Measurements from ENCODE around the gene FAM177A1.

The FAM177A1 gene

DNA sequence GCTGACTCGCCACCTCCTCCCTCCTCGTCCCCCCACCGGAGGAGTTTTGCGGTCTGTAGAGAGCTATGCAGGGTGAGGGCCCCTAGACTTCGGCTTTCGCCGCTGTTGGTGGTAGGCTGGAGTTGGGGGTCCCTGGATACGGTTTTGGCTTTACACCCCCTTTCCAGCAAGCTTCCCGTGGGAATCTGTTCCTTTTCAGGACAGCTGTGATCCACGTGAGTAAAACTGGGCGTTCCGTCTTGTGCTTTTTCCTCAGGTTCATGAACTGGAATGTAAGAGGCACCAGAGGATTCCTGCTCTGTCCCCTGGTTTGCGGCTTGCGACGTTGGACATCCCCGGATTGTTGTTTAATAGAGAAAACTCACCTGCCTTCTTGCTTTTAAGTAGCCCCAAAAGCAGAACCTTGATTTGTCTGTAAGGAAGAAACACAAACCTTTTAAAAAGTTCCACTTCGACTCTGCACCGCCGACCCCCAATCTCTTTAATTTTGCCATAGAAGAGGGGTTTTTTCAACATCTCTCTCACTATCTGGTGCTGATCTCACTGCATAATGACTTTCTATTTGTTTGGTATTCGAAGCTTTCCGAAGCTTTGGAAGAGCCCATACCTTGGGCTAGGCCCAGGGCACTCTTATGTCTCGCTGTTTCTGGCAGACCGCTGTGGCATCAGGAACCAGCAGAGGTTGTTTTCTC is 76.8 kb downstream of the FAM177A1 start:
- Histone ChIP-seq H2AFZ (ENCODE audit: low read depth, low read length) (peak overlapping the region; percentile 88), H3K27ac (ENCODE audit: low read length) (peak overlapping the region; percentile 98), H3K27me3 (ENCODE audit: insufficient read depth, low read length, poor library complexity) (no peaks in the 10 kb centered on the region), H3K4me2 (ENCODE audit: insufficient read depth, low read length) (peak overlapping the region; percentile 72), H3K9ac (ENCODE audit: low read depth, low read length) (peak overlapping the region; percentile 83), H3K79me2 (ENCODE audit: insufficient read depth, low read length) (peaks cover 66% of the 10 kb centered on the region), H3K36me3 (ENCODE audit: insufficient read depth, low read length) (peaks cover 17% of the 10 kb centered on the region; the same call in 1 of the 2 replicates), H3K4me1 (ENCODE audit: insufficient read depth, low read length) (peaks cover 73% of the 10 kb centered on the region), H3K9me3 (ENCODE audit: insufficient read depth, low read length, severe bottlenecking) (no peaks in the 10 kb centered on the region), H4K20me1 (ENCODE audit: insufficient read depth, low read length) (no peaks in the 10 kb centered on the region), H3K4me3 (ENCODE audit: low read depth in 1 of 2, low read length in 2 of 2) (peak overlapping the region; percentile 62 to 84; a peak in 3 of 4 replicates)
- TF ChIP-seq, protein P1, sequence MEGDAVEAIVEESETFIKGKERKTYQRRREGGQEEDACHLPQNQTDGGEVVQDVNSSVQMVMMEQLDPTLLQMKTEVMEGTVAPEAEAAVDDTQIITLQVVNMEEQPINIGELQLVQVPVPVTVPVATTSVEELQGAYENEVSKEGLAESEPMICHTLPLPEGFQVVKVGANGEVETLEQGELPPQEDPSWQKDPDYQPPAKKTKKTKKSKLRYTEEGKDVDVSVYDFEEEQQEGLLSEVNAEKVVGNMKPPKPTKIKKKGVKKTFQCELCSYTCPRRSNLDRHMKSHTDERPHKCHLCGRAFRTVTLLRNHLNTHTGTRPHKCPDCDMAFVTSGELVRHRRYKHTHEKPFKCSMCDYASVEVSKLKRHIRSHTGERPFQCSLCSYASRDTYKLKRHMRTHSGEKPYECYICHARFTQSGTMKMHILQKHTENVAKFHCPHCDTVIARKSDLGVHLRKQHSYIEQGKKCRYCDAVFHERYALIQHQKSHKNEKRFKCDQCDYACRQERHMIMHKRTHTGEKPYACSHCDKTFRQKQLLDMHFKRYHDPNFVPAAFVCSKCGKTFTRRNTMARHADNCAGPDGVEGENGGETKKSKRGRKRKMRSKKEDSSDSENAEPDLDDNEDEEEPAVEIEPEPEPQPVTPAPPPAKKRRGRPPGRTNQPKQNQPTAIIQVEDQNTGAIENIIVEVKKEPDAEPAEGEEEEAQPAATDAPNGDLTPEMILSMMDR (IDR thresholded peaks at IDR 0.05; ENCODE audit: borderline replicate concordance, extremely low read depth, low read length, poor library complexity, severe bottlenecking) = no peak
- TF ChIP-seq EZH2 (IDR thresholded peaks at IDR 0.05; ENCODE audit: borderline replicate concordance, low read depth, low read length, severe bottlenecking) = no peak
- DNase-seq = no peak
- no peak for ATAC-seq (ENCODE audit: insufficient read depth, low read depth)

DNA sequence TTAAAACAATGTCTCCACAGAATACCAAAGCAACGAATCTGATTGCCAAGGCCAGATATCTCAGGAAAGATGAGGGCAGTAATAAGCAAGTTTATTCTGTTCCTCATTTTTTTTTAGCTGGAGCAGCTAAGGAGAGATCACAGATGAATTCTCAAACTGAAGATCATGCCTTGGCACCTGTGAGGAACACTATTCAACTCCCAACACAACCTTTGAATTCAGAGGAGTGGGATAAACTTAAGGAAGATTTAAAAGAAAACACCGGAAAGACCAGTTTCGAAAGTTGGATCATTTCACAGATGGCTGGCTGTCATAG is 77.3 kb downstream of the FAM177A1 start:
- DNase-seq (no peak), ATAC-seq (ENCODE audit: insufficient read depth, low read depth) (no peak)
- H3K4me3 ChIP-seq (ENCODE audit: low read depth in 1 of 2, low read length in 2 of 2) = peak overlapping the region; percentile 62 to 84; a peak in 3 of 4 replicates
- peaks cover 20% of the 10 kb centered on the region; the same call in 1 of the 2 replicates for H3K36me3 ChIP-seq (ENCODE audit: insufficient read depth, low read length)
- peak overlapping the region; percentile 83 for H3K9ac ChIP-seq (ENCODE audit: low read depth, low read length)
- TF ChIP-seq, protein P1 (IDR thresholded peaks at IDR 0.05; ENCODE audit: borderline replicate concordance, extremely low read depth, low read length, poor library complexity, severe bottlenecking) = no peak
- no peak for TF ChIP-seq EZH2 (IDR thresholded peaks at IDR 0.05; ENCODE audit: borderline replicate concordance, low read depth, low read length, severe bottlenecking)
- H2AFZ ChIP-seq (ENCODE audit: low read depth, low read length) = peak overlapping the region; percentile 88
- peak overlapping the region; percentile 98 for H3K27ac ChIP-seq (ENCODE audit: low read length)
- no peaks in the 10 kb centered on the region for H4K20me1 ChIP-seq (ENCODE audit: insufficient read depth, low read length)
- H3K9me3 ChIP-seq (ENCODE audit: insufficient read depth, low read length, severe bottlenecking) = no peaks in the 10 kb centered on the region
- peaks cover 75% of the 10 kb centered on the region for H3K4me1 ChIP-seq (ENCODE audit: insufficient read depth, low read length)
- peaks cover 66% of the 10 kb centered on the region for H3K79me2 ChIP-seq (ENCODE audit: insufficient read depth, low read length)
- no peaks in the 10 kb centered on the region for H3K27me3 ChIP-seq (ENCODE audit: insufficient read depth, low read length, poor library complexity)
- peak overlapping the region; percentile 72 for H3K4me2 ChIP-seq (ENCODE audit: insufficient read depth, low read length)

DNA sequence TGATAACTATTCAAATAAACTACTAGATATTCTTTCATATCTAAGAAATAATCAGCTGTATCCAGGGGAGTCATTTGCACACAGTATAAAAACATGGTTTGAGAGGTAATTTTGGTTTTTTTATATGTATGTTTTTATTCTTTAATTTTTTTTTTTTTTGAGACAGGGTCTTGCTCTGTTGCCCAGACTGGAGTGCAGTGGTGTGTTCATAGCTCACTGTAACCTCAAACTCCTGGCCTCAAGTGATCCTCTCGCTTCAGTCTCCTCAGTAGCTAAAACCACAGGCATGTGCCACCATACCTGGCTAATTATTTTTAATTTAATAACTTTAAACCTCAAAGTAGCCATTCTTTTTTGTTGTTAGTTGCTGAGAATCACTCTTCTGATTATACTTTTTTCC is 78.1 kb downstream of the FAM177A1 start:
- Histone ChIP-seq H3K27me3 (ENCODE audit: insufficient read depth, low read length, poor library complexity) (no peaks in the 10 kb centered on the region), H3K4me1 (ENCODE audit: insufficient read depth, low read length) (peaks cover 68% of the 10 kb centered on the region), H3K36me3 (ENCODE audit: insufficient read depth, low read length) (peaks cover 20% of the 10 kb centered on the region; the same call in 1 of the 2 replicates), H3K4me2 (ENCODE audit: insufficient read depth, low read length) (peak overlapping the region; percentile 72; the same call in 1 of the 2 replicates), H3K79me2 (ENCODE audit: insufficient read depth, low read length) (peaks cover 62% of the 10 kb centered on the region), H4K20me1 (ENCODE audit: insufficient read depth, low read length) (no peaks in the 10 kb centered on the region), H3K27ac (ENCODE audit: low read length) (no peak overlapping the region), H3K4me3 (ENCODE audit: low read depth in 1 of 2, low read length in 2 of 2) (peak overlapping the region in 1 of 2 experiments; percentile 62; a peak in 1 of 4 replicates), H2AFZ (ENCODE audit: low read depth, low read length) (no peak overlapping the region), H3K9ac (ENCODE audit: low read depth, low read length) (peak overlapping the region; percentile 83; the same call in 1 of the 2 replicates), H3K9me3 (ENCODE audit: insufficient read depth, low read length, severe bottlenecking) (no peaks in the 10 kb centered on the region)
- TF ChIP-seq EZH2 (IDR thresholded peaks at IDR 0.05; ENCODE audit: borderline replicate concordance, low read depth, low read length, severe bottlenecking) = no peak
- TF ChIP-seq, protein P1 (IDR thresholded peaks at IDR 0.05; ENCODE audit: borderline replicate concordance, extremely low read depth, low read length, poor library complexity, severe bottlenecking) = no peak
- no peak for DNase-seq
- ATAC-seq (ENCODE audit: insufficient read depth, low read depth) = no peak

All from DND-41 (cell line).